ENCODE results near the gene CD99L2.
A peak's percentile ranks its signal among the peaks of the same experiment; 100 is the strongest.

Gene CD99L2

GRCh38 chrX:150857453-150857852 lies 41.0 kb downstream of the CD99L2 start (continued):
- TF ChIP-seq POU6F1 (CRISPR knock-in tag; IDR thresholded peaks at IDR 0.05; ENCODE audit: borderline replicate concordance, low read depth) (no peak), TOX (CRISPR knock-in tag; IDR thresholded peaks at IDR 0.05; ENCODE audit: borderline replicate concordance) (no peak), CREB5 (CRISPR knock-in tag; IDR thresholded peaks at IDR 0.05; ENCODE audit: low read depth) (no peak), ESRRG (CRISPR knock-in tag; IDR thresholded peaks at IDR 0.05) (no peak), ZC3H10 (CRISPR knock-in tag; IDR thresholded peaks at IDR 0.05) (no peak), ZNF70 (CRISPR knock-in tag; IDR thresholded peaks at IDR 0.05) (no peak), BACH2 (CRISPR knock-in tag; IDR thresholded peaks at IDR 0.05; ENCODE audit: borderline replicate concordance) (no peak)

GRCh38 chrX:150856785-150857184 lies 41.7 kb downstream of the CD99L2 start:
- no peak for ATAC-seq
- TF ChIP-seq PPARA (CRISPR knock-in tag; IDR thresholded peaks at IDR 0.05; ENCODE audit: borderline replicate concordance) (no peak), ESRRG (CRISPR knock-in tag; IDR thresholded peaks at IDR 0.05) (no peak), CSDC2 (CRISPR knock-in tag; IDR thresholded peaks at IDR 0.05) (no peak), ZFP30 (CRISPR knock-in tag; IDR thresholded peaks at IDR 0.05) (peak; percentile 74)

GRCh38 chrX:150856101-150856500 lies 42.4 kb downstream of the CD99L2 start:
- ATAC-seq = no peak
- TF ChIP-seq ZFP30 (CRISPR knock-in tag; IDR thresholded peaks at IDR 0.05) = no peak
- TF ChIP-seq PPARA (CRISPR knock-in tag; IDR thresholded peaks at IDR 0.05; ENCODE audit: borderline replicate concordance) = no peak
- TF ChIP-seq ISL1 (CRISPR knock-in tag; IDR thresholded peaks at IDR 0.05) = no peak
- no peak for TF ChIP-seq ESRRG (CRISPR knock-in tag; IDR thresholded peaks at IDR 0.05)
- TF ChIP-seq CSRNP3 (CRISPR knock-in tag; IDR thresholded peaks at IDR 0.05) = no peak
- TF ChIP-seq SNAI2 (CRISPR knock-in tag; IDR thresholded peaks at IDR 0.05) = no peak
- no peak for TF ChIP-seq ZC3H10 (CRISPR knock-in tag; IDR thresholded peaks at IDR 0.05)
- no peak for TF ChIP-seq PATZ1 (CRISPR knock-in tag; IDR thresholded peaks at IDR 0.05; ENCODE audit: borderline replicate concordance)
- no peak for TF ChIP-seq ZNF70 (CRISPR knock-in tag; IDR thresholded peaks at IDR 0.05)
- TF ChIP-seq CREB5 (CRISPR knock-in tag; IDR thresholded peaks at IDR 0.05; ENCODE audit: low read depth) = no peak
- no peak for TF ChIP-seq TOX (CRISPR knock-in tag; IDR thresholded peaks at IDR 0.05; ENCODE audit: borderline replicate concordance)
- TF ChIP-seq ZFP3 (CRISPR knock-in tag; IDR thresholded peaks at IDR 0.05) = no peak
- TF ChIP-seq TSHZ2 (CRISPR knock-in tag; IDR thresholded peaks at IDR 0.05) = no peak
- no peak for TF ChIP-seq BACH2 (CRISPR knock-in tag; IDR thresholded peaks at IDR 0.05; ENCODE audit: borderline replicate concordance)
- no peak for TF ChIP-seq GLIS3 (CRISPR knock-in tag; IDR thresholded peaks at IDR 0.05)
- no peak for TF ChIP-seq ZNF565 (CRISPR knock-in tag; conservative IDR thresholded peaks at IDR 0.05; ENCODE audit: low read depth)
- no peak for TF ChIP-seq ARNTL (CRISPR knock-in tag; IDR thresholded peaks at IDR 0.05; ENCODE audit: borderline replicate concordance, low read depth)
- TF ChIP-seq RARB (CRISPR knock-in tag; IDR thresholded peaks at IDR 0.05) = no peak
- TF ChIP-seq OSR1 (CRISPR knock-in tag; IDR thresholded peaks at IDR 0.05) = no peak
- no peak for TF ChIP-seq TCF4 (CRISPR knock-in tag; IDR thresholded peaks at IDR 0.05; ENCODE audit: borderline replicate concordance)
